GM18867 (cell line): ENCODE data around the gene SRPRB.
A peak's percentile ranks its signal among the peaks of the same experiment; 100 is the strongest.

Source experiments
- ATAC-seq: cut with Tn5 transposase; IDR thresholded peaks from one replicate; pipeline ENCODE4 v1.9.1; 2021; ENCODE audit warnings: mild to moderate bottlenecking, moderate library complexity; ENCODE audit not compliant: unreplicated experiment

SRPRB gene

DNA sequence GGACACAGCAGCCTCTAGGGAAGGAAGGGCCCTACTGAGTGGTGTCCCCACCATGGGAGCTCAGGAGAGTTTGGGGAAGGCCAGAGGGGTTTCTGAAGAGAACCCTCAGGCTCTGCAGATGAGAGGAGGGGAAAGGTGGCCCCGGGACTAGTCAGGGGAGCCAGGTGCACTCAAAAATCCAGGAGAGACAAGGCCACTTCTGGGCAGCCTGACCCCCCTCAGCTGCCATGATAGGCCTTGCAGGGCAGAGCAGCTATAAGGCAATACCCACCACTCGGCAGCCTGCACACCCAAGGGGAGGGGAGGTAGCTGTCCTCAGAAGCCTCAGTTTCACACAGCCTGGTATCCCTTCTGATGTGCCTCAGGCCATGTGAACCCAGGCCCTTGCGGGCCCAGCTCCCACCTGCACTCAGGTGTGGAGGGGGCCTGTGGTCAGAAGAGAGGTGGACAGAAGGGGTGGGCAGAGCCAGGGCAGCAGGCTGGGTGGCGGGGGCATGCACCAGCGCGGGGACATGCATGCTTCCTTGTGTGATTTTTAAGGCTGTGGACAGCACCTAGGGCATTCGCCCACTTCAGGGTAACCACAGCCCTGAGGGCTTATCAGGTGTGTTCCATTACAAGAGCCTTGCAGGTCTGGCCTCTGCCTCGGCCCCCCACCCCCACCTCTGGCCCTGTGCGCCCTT is 34.6 kb downstream of the SRPRB start:
- ATAC-seq: no peak

DNA sequence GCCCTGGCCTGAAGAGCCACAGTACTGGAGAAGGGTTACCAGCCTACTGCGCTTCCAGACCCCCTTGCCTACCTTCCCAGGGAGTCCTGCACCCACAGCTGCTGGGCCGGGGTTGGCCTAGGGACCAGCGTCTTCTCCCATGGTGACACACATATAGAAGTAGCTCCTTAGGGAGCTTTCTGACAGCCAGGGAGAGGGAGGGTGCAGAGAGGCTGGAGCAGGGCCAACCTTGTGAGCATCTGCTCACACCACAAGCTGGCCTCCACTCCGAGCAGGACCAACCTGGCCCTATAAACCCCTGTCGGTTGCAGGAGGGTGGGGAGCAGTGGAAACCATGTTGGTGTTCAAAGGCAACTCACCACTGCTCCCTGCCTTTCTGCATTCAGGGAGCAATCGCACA is 35.2 kb downstream of the SRPRB start:
- no peak for ATAC-seq

DNA sequence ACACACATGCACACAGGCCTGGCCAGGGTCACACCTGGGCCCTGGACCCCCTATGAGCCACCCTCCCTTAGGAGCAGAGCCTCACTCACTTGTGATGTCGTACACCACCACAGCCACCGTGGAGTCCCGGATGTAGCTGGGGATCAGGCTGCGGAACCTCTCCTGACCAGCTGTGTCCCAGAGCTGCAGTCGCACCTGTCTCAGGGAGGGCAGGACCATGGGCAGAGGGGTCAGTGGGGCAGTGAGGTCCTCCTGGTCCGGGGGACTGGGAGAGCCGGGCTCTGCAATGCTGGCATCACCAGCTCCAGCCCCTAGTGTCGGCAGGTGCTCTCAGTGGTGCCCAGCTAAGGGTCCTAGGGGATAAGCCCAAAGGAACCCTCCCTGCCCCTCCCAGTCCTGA is 35.6 kb downstream of the SRPRB start:
- no peak for ATAC-seq

GRCh38 chr3:133842158-133842557 is 36.5 kb downstream of the SRPRB start:
- ATAC-seq: no peak

- no peak for ATAC-seq
These were observed 38.0 kb downstream of the SRPRB start for GRCh38 chr3:133843634-133844033.

GRCh38 chr3:133845127-133845526 is 39.5 kb downstream of the SRPRB start:
- ATAC-seq: no peak

- peak; percentile 51 for ATAC-seq
These were observed 43.7 kb downstream of the SRPRB start for GRCh38 chr3:133849346-133849745.

DNA sequence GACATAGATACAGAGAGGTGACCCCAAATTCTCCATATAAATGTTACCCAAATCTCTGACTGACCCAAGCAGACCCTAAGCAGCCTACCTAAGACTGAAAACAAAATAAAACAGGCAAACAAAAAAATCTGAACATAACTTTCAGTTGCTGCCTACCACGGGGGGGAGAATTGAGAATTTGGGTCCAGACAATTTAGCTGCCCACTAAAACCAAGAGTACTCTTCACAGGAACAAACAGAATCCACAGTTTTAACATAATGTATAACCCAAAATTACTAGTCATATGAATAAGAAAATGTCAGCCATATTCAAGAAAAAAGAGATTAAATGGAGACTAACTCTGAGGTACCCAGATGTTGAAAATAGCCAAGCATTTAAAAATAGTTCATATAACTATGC is 44.4 kb downstream of the SRPRB start:
- ATAC-seq: no peak

- ATAC-seq: peak; percentile 66
These were observed 45.8 kb downstream of the SRPRB start for GRCh38 chr3:133851266-133851906.

- ATAC-seq: peak; percentile 3
These were observed 46.3 kb downstream of the SRPRB start for GRCh38 chr3:133851931-133852330.

DNA sequence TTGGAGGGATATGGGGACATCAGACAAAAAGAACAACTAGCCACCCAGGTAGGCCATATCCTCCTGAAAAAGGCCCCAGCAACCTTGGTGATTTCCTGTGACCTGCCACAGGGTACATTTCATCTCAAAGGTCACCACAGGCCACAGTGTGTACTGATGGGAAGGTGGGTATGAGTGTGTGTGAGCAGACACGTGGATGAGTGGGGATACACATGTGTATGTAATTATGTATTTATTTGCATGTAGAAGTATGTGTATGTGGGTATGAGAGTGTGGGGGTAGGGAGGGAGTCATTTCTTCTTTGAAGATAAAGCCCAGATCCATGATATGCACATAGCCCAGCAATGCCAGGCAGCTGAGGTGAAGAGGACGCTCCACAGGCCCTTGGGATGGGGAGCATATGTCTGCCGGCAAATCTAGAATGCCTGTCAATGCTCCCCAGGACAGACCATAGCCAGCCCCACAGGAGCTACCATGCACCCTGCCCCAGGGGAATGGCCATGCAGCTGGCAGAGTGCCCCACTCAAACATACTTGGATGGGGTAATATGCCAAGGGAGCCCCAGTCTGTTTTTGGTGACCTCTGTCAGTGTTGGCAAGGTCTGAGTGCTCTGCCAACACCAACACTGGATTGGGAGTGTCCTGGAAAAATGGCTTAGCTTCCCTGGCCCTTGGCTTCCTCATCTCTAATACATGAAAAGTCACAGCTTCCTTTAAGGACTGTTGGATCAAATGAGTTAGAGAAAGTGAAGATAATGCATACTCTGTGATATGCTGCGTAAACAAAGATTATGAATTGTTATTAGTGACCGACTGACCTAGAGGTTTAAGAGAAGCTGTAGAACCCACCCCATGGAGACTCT is 47.7 kb downstream of the SRPRB start:
- no peak for ATAC-seq

DNA sequence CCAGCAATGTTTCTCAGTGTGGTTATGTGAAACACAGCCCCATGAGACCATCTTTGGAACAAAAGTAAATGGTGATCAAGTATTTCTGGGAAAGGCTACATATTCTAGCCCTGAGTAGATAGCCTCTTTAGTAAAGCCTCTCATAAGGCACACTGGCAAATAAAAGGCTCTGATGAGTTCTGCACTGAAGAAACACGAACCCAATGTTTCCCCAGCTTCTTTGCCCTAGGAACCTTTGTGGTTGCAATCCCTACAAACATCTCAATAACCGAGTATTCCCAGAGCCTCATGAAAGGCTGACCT is 48.3 kb downstream of the SRPRB start:
- ATAC-seq: no peak

- no peak for ATAC-seq
These were observed 48.8 kb downstream of the SRPRB start for GRCh38 chr3:133854264-133855001.

GRCh38 chr3:133855002-133855370 is 49.4 kb downstream of the SRPRB start:
- ATAC-seq: peak; percentile 31

- no peak for ATAC-seq
These were observed 50.2 kb downstream of the SRPRB start for GRCh38 chr3:133855772-133856171.

DNA sequence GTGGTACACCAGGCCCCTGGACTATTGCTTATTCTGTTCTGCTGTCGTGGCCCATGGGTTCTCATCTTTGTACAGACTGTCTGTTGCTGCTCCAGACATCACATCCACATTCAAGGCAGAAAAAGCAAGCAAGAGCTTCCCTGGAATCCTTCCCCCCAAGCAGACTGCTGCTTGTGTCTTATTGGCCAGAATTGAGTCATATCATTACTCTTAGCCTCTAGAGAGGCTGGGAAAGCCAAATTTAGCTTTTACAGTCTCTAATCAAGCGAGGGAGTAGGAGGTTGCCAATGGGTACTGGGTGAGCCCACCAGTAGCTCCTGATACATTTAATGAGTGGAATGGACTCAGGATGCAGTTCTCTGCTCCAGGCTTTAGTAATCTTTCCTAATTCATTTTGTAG is 50.7 kb downstream of the SRPRB start:
- ATAC-seq: no peak

DNA sequence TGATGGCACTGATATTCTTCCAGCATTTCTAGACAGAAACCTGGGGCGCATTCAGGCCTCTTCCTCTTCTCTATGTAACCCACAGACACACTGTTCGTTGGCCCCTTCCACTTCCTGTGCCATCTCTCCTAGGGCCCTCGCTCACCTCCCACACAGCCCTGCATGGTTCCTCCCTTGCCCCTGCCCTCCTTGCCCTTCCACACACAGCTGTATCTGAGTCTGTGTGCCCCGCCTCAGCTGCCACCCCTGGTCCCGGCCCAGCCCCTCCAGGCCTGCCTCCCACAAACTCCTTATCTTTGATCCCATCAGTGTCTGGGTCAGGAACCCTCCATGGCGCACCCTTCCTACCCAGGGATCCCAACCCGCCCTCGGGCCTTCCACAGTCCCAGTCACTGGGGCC is 52.2 kb downstream of the SRPRB start:
- ATAC-seq: no peak

DNA sequence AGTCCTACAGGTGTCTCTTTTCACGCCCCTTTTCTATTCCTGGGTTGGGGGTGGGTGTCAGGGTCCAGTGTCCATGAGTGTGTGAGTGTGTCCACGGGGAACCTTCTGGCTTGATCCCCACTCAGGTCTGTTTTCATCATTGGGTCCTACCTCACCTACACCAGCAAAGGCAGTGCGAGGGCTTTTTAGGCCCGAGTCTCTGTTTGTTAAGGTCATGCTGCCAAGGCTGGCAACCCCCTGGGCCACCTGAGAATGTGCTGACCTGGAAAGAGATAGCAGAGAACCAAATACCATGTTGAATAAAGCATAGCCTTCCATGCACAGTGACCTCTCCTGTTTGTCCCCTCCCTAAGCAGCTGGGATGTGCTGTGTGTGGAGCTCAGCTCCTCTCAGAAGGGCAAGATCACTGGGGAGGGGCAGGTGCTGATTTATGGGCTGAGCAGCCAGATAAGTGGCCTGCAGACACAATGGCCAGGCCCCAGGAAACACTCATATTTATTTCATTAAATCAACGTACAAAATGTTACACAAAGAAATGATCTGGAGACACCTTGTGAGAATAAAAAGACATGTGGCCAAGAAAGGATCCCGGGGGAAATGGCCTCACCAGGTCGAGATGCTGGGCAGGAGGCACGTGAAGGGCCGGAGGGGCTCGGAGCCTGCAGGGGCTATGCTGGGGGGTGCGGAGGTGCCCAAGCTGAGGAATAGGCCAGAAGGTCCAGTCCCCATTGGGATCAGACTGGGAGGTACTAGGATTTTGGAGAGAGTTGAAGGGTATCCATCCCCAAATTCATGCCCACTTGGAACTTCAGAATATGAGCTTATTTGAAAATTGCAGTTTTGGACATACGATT is 54.0 kb downstream of the SRPRB start:
- no peak for ATAC-seq

GRCh38 chr3:133860519-133860918 is 54.9 kb downstream of the SRPRB start:
- no peak for ATAC-seq

- no peak for ATAC-seq
These were observed 56.5 kb downstream of the SRPRB start for GRCh38 chr3:133862161-133862560.

DNA sequence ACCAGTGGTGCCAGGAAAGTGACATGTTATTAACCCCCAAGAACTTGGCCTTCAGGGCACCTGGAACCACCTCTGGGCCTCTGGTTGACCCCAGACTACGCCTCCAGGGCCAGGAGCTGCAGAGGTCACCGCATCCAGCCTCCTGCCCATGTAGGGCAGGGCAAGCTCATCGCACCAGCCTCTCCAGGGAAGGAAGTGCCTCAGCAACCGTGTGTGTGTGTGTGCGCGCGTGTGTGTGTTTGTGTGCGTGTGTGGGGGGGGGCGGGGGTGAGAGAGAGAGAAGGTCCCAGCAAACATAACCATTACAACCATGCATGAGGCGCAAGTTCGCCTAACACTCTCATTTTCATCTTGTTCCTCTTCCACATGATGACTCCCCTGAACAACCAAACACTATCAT is 58.3 kb downstream of the SRPRB start:
- no peak for ATAC-seq
